Coronary artery (tissue), 2 donors: ENCODE results near the gene PNLIPRP1.

ENCODE experiments used
- DNase-seq: peaks from one replicate; pipeline ENCODE4 v3.0.0-alpha.2; 2017; ENCODE audit warnings: low spot score
- H3K27ac ChIP-seq, 2 donors: fragments of 200-600 bp; sonication (generic); one replicate each; pipeline ENCODE4 v1.5.1; 2016 to 2019
- H3K4me3 ChIP-seq: fragments of 200-600 bp; sonication (generic); 2 replicates; pipeline ENCODE4 v1.5.1; 2016; ENCODE audit warnings: mild to moderate bottlenecking, moderate library complexity
- CTCF ChIP-seq: fragments of 200-600 bp; sonication (generic); IDR thresholded peaks from one replicate; pipeline ENCODE4 v1.5.1; 2019; ENCODE audit warnings: antibody characterized with exemption

PNLIPRP1 gene

GRCh38 chr10:116620423-116621400 is 30.0 kb downstream of the PNLIPRP1 start, which contains the start of gene PNLIPRP2:
PNLIPRP2 (plus strand) TSS chr10:116620953.
- no peak for DNase-seq
- TF ChIP-seq CTCF, result no peak
- H3K4me3 ChIP-seq, result no peak within 1 kb of the TSS
- no peak within 1 kb of the TSS for H3K27ac ChIP-seq

- DNase-seq, result no peak
- Histone ChIP-seq H3K27ac (no peak overlapping the region), H3K4me3 (no peak overlapping the region)
- no peak for TF ChIP-seq CTCF
Measured at GRCh38 chr10:116621476-116621875, 30.7 kb downstream of the PNLIPRP1 start.

- TF ChIP-seq CTCF, result no peak
- no peak for DNase-seq
- Histone ChIP-seq H3K27ac (no peak overlapping the region), H3K4me3 (no peak overlapping the region)
Measured at GRCh38 chr10:116621934-116622655, 31.3 kb downstream of the PNLIPRP1 start.

- Histone ChIP-seq H3K27ac (no peak overlapping the region), H3K4me3 (no peak overlapping the region)
- DNase-seq, result no peak
- TF ChIP-seq CTCF, result no peak
Measured at GRCh38 chr10:116625845-116626244, 35.1 kb downstream of the PNLIPRP1 start.

- DNase-seq, result no peak
- Histone ChIP-seq H3K4me3 (no peak overlapping the region), H3K27ac (no peak overlapping the region)
- no peak for TF ChIP-seq CTCF
Measured at GRCh38 chr10:116626815-116627214, 36.1 kb downstream of the PNLIPRP1 start.

- no peak for DNase-seq
- H3K4me3 ChIP-seq, result peak overlapping the region; percentile 61
- no peak for TF ChIP-seq CTCF
- no peak overlapping the region for H3K27ac ChIP-seq
Measured at GRCh38 chr10:116627386-116627933, 36.7 kb downstream of the PNLIPRP1 start.
